A673 (cell line): ENCODE data around the gene CCR4. TPM values are rescaled to one million over a fixed set of nuclear protein-coding genes. Genes with fewer than 3 reads are reported as not detected.

Experiments
- BruUV-seq: library from RNA; stranded (reverse); fragments of 400-500 nt; replicated peaks from 2 replicates; lab custom pipeline; 2021; lab: Mats Ljungman, UMichigan
- CTCF ChIA-PET: fragments of 300-600 bp; sonication (Branson Sonifier 250); formaldehyde crosslinking; loops from one replicate; lab custom pipeline; 2022; ENCODE audit warnings: antibody characterized with exemption; lab: Charles Lee
- POLR2A ChIA-PET: fragments of 300-600 bp; sonication (Branson Sonifier 250); formaldehyde crosslinking; loops from one replicate; lab custom pipeline; 2022; ENCODE audit warnings: antibody characterized with exemption; ENCODE audit not compliant: low non-redundant PET; lab: Charles Lee
- DNase-seq: peaks from one replicate; pipeline ENCODE4 v3.0.0-alpha.2; 2015; ENCODE audit warnings: low spot score
- H3K27ac ChIP-seq: fragments of 200-600 bp; sonication (generic); 2 replicates; pipeline ENCODE4 v1.5.1; 2016; ENCODE audit warnings: mixed run types, low read depth, mild to moderate bottlenecking, mixed read lengths, antibody characterized with exemption, low read length; ENCODE audit not compliant: poor library complexity, severe bottlenecking
- H3K27me3 ChIP-seq: fragments of 200-600 bp; sonication (generic); replicated peaks from 2 replicates; pipeline ENCODE4 v1.6.1; 2017; ENCODE audit warnings: mixed run types, low read depth, mild to moderate bottlenecking, mixed read lengths, antibody characterized with exemption, low read length; ENCODE audit not compliant: insufficient read depth, poor library complexity
- H3K36me3 ChIP-seq: fragments of 200-600 bp; sonication (generic); 2 replicates; pipeline ENCODE4 v1.6.1; 2016; ENCODE audit warnings: mixed run types, mild to moderate bottlenecking, mixed read lengths, antibody characterized with exemption, low read length; ENCODE audit not compliant: insufficient read depth, poor library complexity, severe bottlenecking
- H3K4me1 ChIP-seq: fragments of 200-600 bp; sonication (generic); 2 replicates; pipeline ENCODE4 v1.6.1; 2017; ENCODE audit warnings: mixed run types, mild to moderate bottlenecking, mixed read lengths, antibody characterized with exemption, low read length; ENCODE audit not compliant: insufficient read depth, poor library complexity, severe bottlenecking
- H3K4me3 ChIP-seq: fragments of 200-600 bp; sonication (generic); 2 replicates; pipeline ENCODE4 v1.5.1; 2016; ENCODE audit warnings: low read depth, mixed run types, mild to moderate bottlenecking, mixed read lengths, low read length; ENCODE audit not compliant: poor library complexity, severe bottlenecking
- H3K9me3 ChIP-seq: fragments of 200-600 bp; sonication (generic); 2 replicates; pipeline ENCODE4 v1.6.1; 2016; ENCODE audit warnings: mixed run types, low read depth, mild to moderate bottlenecking, mixed read lengths, antibody characterized with exemption, low read length; ENCODE audit not compliant: poor library complexity, severe bottlenecking
- CTCF ChIP-seq: fragments of 300-800, 200-600 bp; sonication (generic); conservative IDR thresholded peaks from 2 replicates; pipeline ENCODE4 v1.5.1; 2017; ENCODE audit warnings: low read depth, mild to moderate bottlenecking, antibody characterized with exemption, low read length, moderate library complexity, mixed read lengths
- EZH2 ChIP-seq: fragments of 200-600 bp; sonication (generic); IDR thresholded peaks from 2 replicates; pipeline ENCODE4 v1.6.1; 2017; ENCODE audit warnings: borderline replicate concordance, low read depth, mild to moderate bottlenecking, mixed read lengths, antibody characterized with exemption, low read length; ENCODE audit not compliant: poor library complexity, severe bottlenecking
- intact Hi-C: fragments of 100-400 bp; cut with micrococcal nuclease; formaldehyde crosslinking; loops from one replicate; pipeline ENCODE4 v1.10.0; 2022; ENCODE audit not compliant: unreplicated experiment
- total RNA-seq: library from RNA; stranded (reverse); gene quantifications from 2 replicates; pipeline ENCODE4 v1.2.3, GENCODE V29; 2021

The CCR4 gene
- total RNA-seq, 1 experiment from 2014 or later: not detected

GRCh38 chr3:33004205-33004604 is 52.8 kb downstream of the CCR4 start:
- BruUV-seq: no TSS peak
- no peak for TF ChIP-seq EZH2
- TF ChIP-seq CTCF: no peak
- POLR2A ChIA-PET: no interaction called here
- CTCF ChIA-PET: no interaction called here
- Histone ChIP-seq H3K4me1 (no peaks in the 10 kb centered on the region), H3K4me3 (no peak overlapping the region), H3K36me3 (peaks cover 4% of the 10 kb centered on the region), H3K9me3 (no peaks in the 10 kb centered on the region), H3K27ac (no peak overlapping the region), H3K27me3 (no peaks in the 10 kb centered on the region)
- no peak for DNase-seq
- intact Hi-C loops: no loop called here

GRCh38 chr3:33004961-33005360 is 53.5 kb downstream of the CCR4 start:
- TF ChIP-seq EZH2 (no peak), CTCF (no peak)
- Histone ChIP-seq H3K4me3 (no peak overlapping the region), H3K9me3 (no peaks in the 10 kb centered on the region), H3K27ac (no peak overlapping the region), H3K4me1 (no peaks in the 10 kb centered on the region), H3K27me3 (no peaks in the 10 kb centered on the region), H3K36me3 (peaks cover 4% of the 10 kb centered on the region)
- CTCF ChIA-PET: no interaction called here
- no peak for DNase-seq
- intact Hi-C loops: no loop called here
- no TSS peak for BruUV-seq
- POLR2A ChIA-PET: no interaction called here

Other genes starting within 250 kb of the CCR4 start
- gene TRIM71, start 133.6 kb upstream of the CCR4 start, total RNA-seq: 0.30 and 0.39 TPM in 2 replicates
- 47.3 and 47.9 TPM in 2 replicates for gene GLB1, start 145.5 kb downstream of the CCR4 start, total RNA-seq
- gene TMPPE, start 145.5 kb downstream of the CCR4 start, total RNA-seq: 7.0 and 8.2 TPM in 2 replicates
- gene CRTAP, start 162.4 kb downstream of the CCR4 start, total RNA-seq: 114 and 119 TPM in 2 replicates